Mononuclear cell (primary cell): Measurements from ENCODE around the gene PLOD2. TPM values are rescaled to one million over a fixed set of nuclear protein-coding genes. Genes with fewer than 3 reads are reported as not detected.
"Not testable (repeated sequence)": the region's sequence is repeated elsewhere in the genome, so short reads cannot be mapped to it uniquely, and the experiment has no call there.

Experiments used
- H3K27me3 ChIP-seq: 2 replicates; pipeline ENCODE4 v1.6.0; 2011; ENCODE audit warnings: low read length, control low read depth; ENCODE audit not compliant: insufficient read depth
- H3K4me1 ChIP-seq: 2 replicates; pipeline ENCODE4 v1.5.1; 2011; ENCODE audit warnings: mild to moderate bottlenecking, low read length, control low read depth; ENCODE audit not compliant: insufficient read depth
- H3K4me3 ChIP-seq: 2 replicates; pipeline ENCODE4 v1.5.1; 2011; ENCODE audit warnings: mild to moderate bottlenecking, low read length, moderate library complexity
- H3K9me3 ChIP-seq: 2 replicates; pipeline ENCODE4 v1.5.1; 2011; ENCODE audit warnings: low read depth, mild to moderate bottlenecking, control low read depth, low read length
- total RNA-seq: library from RNA; depleted of rRNA; stranded (reverse); fragments of >200 nt; gene quantifications from one replicate; pipeline ENCODE4 v1.2.3, GENCODE V29; 2012

PLOD2 gene
- total RNA-seq, 1 donor: 1.8 TPM

DNA sequence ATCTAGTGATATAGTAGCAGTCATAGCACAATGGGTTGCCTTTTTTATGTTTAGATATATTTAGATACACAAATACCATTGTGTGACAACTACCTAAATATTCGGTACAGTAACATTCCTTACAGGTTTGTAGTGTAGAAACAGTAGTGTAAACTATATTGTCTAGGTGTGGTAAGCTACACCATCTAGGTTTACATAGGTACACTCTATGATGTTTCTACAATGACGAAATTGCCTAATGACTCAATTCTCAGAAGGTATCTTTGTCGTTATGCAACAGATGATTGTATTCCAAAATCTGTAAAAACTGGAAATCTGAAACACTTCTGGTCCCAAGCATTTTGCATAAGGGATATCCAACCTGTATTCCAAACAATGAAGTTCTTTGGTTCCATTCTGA, 24.3 kb downstream of the PLOD2 start:
- Histone ChIP-seq H3K4me1 (no peaks in the 10 kb centered on the region), H3K27me3 (no peaks in the 10 kb centered on the region), H3K9me3 (no peaks in the 10 kb centered on the region), H3K4me3 (no peak overlapping the region)

DNA sequence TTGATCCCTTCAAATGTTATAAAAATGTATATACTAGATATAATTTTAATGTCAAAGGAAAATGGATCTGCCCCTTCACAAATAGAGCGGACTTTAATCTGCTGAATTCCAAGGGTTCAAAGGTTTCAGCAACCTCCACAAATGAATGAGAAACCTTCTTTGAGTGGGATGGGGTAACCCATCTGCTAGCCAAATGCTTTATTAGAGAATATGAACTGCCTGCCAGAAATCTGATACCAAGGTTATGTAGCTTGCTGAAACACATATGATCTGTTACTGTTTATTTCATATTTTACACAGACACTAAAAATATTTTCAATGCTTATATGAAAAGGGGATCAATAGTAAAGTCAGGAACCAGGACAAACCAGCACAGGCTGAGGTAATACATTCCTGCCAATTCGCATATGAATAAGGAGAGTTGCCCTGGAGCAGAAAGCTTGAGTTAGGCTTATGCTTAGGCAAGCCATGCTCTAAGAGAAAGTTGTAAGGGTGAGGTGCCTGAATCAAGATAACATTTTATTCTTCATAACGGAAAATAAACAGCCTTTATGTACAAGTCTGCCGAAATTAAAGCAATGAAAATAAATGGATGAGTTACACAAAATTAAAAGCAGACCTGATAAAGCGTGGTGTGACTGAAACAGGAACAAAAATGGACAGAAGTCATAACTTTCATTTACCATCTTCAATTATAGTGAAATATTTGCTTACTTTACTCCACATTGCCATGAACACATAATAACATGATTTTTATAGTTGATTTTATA, 26.5 kb downstream of the PLOD2 start:
- Histone ChIP-seq H3K9me3 (no peaks in the 10 kb centered on the region), H3K27me3 (no peaks in the 10 kb centered on the region), H3K4me1 (no peaks in the 10 kb centered on the region), H3K4me3 (no peak overlapping the region)

DNA sequence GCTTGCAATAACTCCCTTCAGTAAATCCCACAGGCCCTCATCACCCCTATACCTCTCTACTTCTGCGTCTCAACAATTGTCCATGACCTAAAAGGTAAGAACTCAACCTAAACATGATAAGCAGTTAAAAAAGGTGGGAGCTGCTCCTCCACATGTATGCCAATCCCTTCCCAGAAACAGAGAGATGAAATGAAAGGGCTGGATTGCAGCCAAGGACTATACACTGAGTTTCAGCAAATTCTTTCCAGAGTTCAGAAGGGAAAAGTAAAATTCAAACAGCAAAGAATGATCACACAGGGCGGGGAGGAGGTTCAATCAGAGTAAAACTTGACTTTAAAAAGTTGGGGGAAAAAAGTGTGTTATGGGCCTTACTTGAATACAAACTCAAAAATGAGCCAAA, 27.5 kb downstream of the PLOD2 start:
- Histone ChIP-seq H3K9me3 (no peaks in the 10 kb centered on the region), H3K4me1 (no peaks in the 10 kb centered on the region), H3K4me3 (no peak overlapping the region), H3K27me3 (no peaks in the 10 kb centered on the region)

DNA sequence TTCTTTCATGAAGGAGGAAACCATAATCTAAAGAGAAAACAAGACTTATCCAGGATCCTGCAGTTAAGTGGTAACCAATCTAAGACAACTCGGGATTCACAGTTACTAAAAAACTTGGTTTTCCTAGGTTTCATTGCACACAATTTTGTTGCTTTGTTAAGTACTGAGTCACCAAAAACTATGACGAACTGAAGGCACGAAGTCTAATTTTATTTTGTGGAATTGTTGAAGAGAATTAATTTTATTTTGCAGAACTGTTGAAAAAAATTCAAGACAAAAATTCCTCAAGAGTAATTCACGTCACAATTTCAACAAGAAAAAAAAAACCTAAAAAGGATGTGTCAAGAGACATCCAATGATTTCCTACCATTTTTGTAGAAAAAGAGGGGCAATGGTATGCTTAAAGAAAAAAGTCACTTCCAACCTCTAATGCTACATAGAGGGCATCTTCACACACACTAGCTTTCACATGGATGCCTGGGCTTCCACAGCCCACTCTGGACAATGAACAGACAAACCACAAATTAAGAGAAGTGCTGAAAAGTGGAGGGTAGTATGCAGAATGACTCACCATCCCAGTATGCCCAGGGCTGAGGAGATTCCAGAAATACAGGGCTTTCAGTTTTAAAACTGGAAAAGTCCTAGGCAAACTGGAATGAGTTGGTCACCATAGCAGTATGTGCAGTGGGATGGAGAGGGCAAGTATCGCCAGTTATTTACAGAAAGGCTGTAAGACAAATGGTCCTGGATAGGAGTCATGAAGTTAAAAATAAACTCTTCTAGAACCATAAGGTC, 29.2 kb downstream of the PLOD2 start:
- H3K4me1 ChIP-seq: no peaks in the 10 kb centered on the region
- H3K27me3 ChIP-seq: no peaks in the 10 kb centered on the region
- no peak overlapping the region for H3K4me3 ChIP-seq
- no peaks in the 10 kb centered on the region for H3K9me3 ChIP-seq

DNA sequence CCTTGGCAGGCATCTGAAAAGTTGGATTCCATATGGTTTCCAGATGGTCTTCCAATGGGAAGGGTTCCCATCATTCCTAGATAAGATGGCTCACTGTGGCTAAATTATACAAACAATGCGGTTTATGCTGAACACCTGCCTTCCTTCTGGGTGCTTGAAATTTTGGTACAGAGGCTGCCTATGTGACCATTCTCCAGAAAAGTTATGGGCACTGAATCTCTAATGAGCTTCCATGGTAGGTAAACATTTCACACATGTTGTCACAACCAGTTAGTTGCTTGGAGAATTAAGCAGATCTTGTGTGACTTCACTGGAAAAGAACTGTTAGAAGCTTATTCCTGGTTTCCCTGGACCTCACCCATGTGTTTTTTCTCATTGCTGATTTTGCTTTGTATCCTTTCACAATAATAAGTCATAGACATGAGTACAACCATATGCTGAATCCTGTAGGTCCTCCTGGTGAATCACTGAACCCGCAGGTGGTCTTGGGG, 30.1 kb downstream of the PLOD2 start:
- Histone ChIP-seq H3K27me3 (no peaks in the 10 kb centered on the region), H3K4me3 (no peak overlapping the region), H3K9me3 (no peaks in the 10 kb centered on the region), H3K4me1 (no peaks in the 10 kb centered on the region)

DNA sequence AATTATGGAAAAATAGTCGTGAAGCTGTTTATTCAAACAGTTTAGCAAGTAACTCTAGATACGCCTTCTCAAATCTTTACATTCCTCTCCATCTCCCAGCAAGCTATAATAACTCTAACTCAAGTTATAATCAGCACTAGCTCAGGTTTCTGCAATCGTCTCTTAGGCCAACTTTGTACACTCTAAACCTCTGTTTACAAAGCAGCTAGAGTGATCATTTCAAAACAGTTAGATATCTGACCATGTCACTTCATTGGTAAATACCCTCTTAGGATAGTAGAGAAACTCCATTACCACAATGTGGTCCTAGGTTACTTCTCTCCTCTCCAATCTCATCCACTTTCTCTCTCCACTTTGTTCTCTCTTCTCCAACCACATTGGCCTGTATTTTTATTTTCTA, 31.2 kb downstream of the PLOD2 start:
- no peaks in the 10 kb centered on the region for H3K27me3 ChIP-seq
- no peaks in the 10 kb centered on the region for H3K9me3 ChIP-seq
- no peak overlapping the region for H3K4me3 ChIP-seq
- H3K4me1 ChIP-seq: no peaks in the 10 kb centered on the region

DNA sequence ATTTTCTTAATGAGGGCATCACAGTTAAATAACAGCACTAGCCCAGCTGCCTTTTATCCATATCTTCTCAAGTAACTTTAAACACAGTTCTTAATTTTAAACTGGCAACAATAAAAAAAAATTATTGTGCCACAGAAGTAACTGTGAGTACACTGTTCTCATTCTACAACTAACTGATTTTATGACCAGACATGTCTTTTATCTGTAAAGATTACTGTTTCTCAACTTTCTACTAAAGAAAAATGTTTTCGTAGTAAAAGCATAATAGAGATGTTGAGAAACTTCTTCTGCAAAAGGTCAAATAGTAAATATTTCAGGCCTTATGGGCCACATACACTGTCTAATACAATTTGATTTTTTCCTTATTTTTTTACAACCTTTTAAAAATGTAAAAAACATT, 32.0 kb downstream of the PLOD2 start:
- H3K27me3 ChIP-seq: no peaks in the 10 kb centered on the region
- H3K4me3 ChIP-seq: no peak overlapping the region
- H3K4me1 ChIP-seq: no peaks in the 10 kb centered on the region
- no peaks in the 10 kb centered on the region for H3K9me3 ChIP-seq

DNA sequence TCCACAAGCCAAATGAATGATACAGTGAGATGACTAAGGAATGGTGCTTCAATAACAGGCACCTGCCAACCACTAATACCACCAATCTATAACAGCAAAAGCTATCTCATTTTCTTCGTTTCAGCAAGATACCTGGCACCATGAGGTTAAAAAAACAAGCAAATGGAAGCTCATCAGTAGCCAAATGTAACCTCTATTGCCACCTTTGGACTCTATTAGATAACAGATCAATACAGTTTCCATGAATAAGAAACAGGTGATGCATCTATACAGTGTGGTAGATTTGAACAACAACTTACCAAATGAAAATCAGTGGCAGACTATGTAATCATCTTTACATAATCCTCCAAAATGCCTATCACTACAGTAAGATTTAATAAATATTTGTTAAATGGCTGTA, 32.8 kb downstream of the PLOD2 start:
- no peaks in the 10 kb centered on the region for H3K4me1 ChIP-seq
- H3K4me3 ChIP-seq: no peak overlapping the region
- no peaks in the 10 kb centered on the region for H3K9me3 ChIP-seq
- H3K27me3 ChIP-seq: no peaks in the 10 kb centered on the region

DNA sequence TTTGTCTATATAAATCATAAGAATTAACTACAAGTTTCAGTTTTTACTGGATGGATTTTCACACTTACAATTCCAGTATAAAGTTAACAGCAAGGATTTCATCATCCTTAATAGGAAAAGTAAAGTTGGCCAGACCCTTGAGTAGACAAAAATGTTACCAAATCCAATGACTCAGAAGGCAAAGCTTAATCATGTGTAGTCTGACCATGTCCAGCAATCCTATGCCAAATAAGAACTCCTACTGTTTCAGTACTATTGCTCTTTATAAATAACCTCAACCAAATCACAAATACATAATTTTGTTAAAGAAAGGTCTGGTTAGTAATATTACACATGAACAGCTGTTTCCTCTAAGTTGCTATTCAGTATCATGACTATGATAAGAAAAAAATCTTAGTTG, 35.0 kb downstream of the PLOD2 start:
- no peaks in the 10 kb centered on the region for H3K9me3 ChIP-seq
- H3K27me3 ChIP-seq: no peaks in the 10 kb centered on the region
- H3K4me1 ChIP-seq: no peaks in the 10 kb centered on the region
- H3K4me3 ChIP-seq: no peak overlapping the region

DNA sequence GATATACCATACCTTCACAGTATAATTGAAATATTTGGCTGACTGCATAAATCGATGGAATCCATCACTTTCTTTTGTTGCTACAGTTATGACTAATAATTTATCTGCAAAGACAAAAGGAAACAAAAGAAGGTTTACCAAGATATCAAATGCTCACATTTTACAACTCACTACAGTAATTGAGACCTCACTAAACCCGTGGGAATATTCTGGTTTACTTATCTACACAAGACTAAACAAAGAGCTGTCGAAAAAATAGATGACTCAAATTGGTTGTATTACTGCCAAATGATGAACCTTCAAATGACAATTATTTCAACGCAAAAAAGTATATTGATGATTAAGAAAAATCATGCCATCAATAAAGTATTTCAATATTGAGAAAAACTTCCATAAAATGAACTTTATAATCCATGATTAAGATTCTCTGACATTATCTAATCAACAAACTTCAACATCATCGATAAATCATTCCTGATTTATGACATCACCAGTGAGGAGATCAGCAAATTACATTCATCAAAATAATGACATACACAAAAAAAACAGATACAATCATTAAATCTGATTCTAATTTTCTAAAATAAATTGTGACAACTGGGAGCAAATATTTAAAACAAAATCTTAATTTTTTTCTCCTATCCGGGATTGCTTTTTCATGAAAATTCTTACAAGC, 36.7 kb downstream of the PLOD2 start:
- Histone ChIP-seq H3K27me3 (no peaks in the 10 kb centered on the region), H3K9me3 (no peaks in the 10 kb centered on the region), H3K4me1 (no peaks in the 10 kb centered on the region), H3K4me3 (no peak overlapping the region)

DNA sequence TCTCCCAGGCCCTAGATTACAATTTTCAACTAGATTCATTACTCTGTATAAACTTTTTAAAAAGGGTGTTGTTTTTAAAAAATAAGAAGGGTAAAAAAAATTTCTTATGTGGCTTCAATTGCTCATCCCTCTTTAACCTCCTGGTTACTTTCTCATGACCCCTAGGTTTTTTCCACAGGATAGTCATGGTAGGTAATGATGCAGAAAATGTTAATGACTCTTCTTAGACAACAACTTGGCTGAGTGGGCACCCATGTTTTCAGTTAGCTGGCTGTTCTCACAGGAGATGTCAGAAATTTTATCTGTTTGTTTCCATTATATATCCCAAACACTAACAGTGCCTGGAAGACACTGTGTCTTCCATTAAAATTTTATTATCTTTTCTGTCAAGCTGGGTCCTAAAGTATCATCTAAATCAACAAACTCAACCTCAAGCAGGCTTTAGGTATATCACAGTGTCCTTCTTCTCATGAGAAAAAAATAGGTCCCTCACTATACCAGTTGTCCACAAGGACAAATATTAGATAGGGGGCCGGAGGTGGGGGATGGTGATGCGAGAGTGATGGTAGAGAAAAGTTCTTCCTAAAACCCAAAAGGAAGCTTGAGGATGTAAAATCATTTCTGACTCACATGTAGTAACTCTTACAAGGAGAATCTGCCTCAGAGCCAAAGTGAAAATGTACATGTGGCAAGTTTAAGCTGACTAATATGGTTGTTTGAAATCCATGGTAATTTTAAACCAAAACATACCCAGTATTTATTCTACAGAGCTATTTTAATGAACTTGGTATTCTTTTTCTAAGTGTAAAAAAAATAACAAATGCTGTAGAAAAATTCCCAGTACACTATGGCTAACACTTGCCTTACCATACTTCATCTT, 43.3 kb downstream of the PLOD2 start:
- Histone ChIP-seq H3K27me3 (no peaks in the 10 kb centered on the region), H3K4me1 (no peaks in the 10 kb centered on the region), H3K4me3 (no peak overlapping the region)

DNA sequence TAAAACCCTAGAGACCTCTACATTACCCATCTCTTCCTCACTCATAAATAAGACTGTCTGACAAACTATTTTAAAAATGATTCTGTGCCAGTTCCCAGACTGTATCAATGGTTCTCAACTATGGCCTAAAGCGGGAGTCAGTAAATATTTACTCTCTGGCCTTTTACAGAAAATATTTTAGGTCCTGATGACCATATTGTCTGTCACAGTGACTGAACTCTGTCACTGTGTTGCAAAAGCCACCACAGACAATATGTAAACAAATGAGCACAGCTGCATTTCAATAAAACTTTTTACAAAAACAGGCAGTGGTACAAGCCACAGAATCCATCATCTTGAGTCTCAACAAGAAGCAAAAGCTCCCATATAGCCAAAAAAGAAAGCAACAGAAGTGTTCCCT, 45.4 kb downstream of the PLOD2 start:
- Histone ChIP-seq H3K27me3 (no peaks in the 10 kb centered on the region), H3K4me3 (no peak overlapping the region), H3K4me1 (no peaks in the 10 kb centered on the region), H3K9me3 (peaks cover 6% of the 10 kb centered on the region)

More for the DNA sequence above, 43.3 kb downstream of the PLOD2 start:
- peaks cover 6% of the 10 kb centered on the region for H3K9me3 ChIP-seq

DNA sequence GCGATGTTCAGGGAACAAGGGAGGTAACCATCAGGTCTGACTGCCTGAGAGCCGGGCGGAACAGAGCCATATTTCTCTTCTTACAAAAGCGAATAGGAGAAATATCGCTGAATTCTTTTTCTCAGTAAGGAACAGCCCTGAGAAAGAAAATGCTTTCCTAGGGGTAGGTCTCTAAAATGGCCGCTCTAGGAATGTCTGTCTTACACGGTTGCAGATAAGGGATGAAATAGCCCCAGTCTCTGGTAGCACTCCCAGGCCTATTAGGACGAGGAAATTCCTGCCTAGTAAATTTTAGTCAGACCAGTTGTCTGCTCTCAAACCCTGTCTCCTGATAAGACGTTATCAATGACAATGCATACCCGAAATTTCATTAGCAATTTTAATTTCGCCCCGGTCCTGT, 47.2 kb downstream of the PLOD2 start:
- H3K4me3 ChIP-seq, H3K9me3 ChIP-seq, H3K4me1 ChIP-seq, H3K27me3 ChIP-seq: not testable (repeated sequence)

DNA sequence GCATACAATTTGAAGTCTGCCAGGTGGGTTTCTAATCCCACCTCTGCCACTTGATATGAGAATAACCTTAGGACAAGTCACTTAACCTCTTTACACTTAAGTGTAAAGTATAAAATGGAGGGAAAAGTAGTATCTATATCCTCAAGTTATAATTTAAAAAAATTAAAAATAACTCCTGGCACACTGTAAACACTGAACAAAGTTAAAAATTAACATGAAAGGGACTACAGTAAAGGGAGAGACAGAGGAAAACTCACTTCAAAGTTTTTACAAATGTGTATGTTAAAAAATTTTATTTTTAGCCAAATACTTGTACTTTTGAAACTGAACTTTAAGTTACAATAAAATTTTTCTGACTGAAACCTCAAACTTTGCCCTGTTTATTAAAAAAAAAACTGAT, 49.6 kb downstream of the PLOD2 start:
- no peaks in the 10 kb centered on the region for H3K4me1 ChIP-seq
- peaks cover 6% of the 10 kb centered on the region for H3K9me3 ChIP-seq
- H3K27me3 ChIP-seq: no peaks in the 10 kb centered on the region

More for the DNA sequence above, 49.6 kb downstream of the PLOD2 start:
- H3K4me3 ChIP-seq: no peak overlapping the region
